CD1c-positive myeloid dendritic cell (primary cell): ENCODE measurements around the gene APC2.

ENCODE experiments used
- DNase-seq: peaks from one replicate; pipeline ENCODE4 v3.0.0-alpha.2; 2016; ENCODE audit errors: extremely low spot score

APC2 gene

DNA sequence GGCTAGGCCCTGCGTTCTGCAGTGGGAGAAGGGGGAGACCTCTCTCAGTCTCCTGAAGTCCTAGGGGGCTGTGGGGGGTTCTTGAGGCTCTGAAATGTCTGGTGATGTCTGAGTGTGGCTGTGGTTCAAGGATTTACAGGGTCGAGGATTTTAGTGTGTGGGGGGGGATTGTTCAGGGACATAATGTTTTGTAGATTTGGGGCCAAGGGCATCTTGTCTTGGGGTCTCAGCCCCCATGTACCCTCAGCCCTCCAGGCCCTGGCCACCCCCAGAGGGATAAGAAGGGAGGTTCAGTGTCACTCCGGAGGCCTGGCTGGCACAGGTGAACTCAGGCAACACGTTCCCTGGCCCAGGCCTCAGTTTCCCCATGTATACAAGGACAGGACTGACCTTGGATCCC is 2.4 kb upstream of the APC2 start:
- no peak for DNase-seq

DNA sequence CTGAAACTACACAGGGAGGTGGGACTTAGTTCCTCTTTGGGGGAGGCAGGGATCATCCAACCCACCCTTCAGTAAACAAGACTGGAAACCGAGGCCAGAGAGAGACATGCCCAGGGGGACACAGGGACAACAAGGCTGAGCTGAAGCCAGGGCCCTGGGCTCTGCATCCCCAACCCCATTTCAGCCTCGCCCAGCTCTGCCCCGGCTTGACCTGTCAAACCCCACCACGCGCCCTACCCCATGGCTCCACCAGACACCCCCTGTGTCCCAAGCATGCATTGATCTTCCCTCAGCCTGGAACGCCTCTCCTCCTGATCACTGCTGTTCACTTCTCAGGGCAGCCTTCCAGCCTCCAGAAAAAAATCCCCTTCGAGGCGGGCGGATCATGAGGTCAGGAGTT is 2.0 kb upstream of the APC2 start:
- DNase-seq, result no peak

DNA sequence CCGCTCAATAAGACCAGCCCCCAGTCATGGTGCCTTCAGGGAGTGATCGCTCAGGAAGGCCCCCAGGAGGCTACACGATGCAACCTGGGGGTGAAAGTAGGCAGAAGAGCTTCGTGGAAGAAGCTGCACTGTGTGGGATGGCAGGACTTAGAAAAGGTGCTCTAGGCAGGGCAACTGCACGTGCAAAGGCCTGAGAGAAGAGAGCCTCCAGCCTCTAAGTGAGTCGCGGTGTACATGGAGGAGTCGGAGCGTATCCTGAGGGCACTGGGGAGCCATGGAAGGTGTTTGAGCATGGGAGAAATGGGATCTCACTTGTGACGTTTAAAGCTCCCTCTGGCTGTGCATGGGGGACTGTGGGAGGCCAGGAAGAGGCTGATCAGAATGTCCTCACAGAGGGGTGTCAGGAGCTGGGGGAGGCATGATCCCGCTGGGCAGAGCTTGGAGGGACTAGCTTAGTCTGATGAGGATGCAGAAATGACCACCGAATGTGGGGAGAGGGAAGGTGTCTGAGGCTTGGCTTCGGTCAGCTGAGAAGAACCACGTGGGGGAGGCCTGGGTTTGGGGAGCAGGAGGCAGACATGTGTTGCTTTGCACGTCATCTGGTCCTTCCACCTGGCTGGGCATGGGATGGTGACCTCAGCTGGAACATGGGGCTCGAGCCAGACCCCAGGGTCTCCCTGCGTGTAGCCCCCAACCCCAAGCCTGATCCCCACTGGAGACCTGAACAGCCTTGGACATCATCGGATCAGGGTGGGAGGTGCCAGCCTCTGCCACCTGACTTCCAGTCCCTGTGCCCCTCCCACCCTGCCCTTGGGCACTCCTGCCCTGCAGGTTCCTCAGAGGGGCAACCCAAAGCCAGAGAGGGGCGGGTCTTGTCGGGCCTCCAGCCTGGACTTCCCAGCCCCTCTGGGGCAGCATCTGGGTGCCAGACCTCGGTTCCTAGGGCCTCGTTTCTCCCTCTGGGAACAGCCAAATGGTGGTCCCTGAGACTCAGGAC is 1.1 kb downstream of the APC2 start:
- DNase-seq, result no peak

DNA sequence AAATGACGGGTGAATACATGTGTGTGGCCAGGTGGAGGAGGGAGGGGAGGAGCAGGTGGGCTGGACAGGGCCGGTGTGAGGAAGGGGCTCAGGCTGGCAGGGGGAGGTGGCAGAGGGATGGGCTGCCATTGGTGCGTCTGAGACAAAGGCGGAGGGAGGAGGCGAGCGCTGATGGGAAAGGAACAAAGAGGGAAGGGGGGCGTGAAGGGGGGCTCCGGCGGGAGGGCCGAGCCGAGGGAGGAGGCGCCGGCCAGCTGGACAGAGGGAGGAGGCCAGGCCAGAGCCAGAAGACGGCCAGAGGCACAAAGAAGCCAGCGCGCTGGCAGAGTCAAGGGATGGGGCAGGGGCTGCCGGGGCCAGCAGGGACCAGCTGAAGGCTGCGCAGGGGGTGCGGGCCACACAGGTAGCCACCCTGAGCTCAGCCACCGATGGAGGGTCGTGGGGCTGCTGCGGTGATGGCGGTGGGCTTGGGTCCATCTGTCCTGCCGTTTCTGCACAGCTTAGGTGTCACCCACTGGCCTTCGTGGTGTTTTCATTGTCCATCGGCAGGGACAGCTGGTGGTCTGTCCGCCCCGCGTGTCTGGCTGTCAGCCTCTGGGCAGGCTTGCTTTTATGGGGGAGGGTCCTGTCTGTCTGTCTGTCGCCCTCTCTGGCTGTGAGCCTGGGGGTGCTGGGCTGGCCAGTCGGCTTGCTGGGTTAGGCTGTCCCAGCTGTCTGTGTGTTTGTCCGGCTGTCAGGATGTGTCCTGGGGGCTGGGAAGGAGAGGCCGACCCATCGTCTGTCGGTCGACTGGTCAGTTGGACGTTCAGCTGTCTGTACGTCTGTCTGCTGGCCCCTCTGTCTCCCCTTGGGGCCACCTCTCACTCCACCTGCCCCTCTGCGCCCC is 2.2 kb downstream of the APC2 start:
- no peak for DNase-seq

DNA sequence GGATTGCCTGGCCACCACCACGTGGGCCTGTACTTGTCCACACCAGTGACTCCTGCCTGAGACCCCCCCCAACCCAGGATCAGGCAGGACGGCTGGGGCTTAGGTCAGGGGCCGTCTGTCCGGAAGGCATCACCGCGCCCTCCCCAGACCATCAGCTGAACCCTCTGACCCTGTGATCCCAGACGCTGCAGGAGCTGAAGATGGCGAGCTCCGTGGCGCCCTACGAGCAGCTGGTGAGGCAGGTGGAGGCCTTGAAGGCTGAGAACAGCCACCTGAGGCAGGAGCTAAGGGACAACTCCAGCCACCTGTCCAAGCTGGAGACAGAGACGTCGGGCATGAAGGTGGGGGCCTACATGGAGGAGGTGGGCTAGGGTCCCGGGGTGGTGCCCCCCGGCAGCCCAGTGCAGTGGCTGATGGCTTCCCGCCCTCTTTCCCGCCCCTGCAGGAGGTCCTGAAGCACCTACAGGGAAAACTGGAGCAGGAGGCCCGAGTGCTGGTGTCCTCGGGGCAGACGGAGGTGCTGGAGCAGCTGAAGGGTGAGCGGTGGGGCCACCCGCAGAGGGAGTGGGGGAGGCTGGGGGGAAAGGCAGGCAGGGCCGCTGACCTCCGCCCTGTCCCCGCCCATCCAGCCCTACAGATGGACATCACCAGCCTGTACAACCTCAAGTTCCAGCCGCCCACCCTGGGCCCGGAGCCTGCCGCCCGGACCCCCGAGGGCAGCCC is 3.0 kb downstream of the APC2 start:
- DNase-seq, result no peak

DNA sequence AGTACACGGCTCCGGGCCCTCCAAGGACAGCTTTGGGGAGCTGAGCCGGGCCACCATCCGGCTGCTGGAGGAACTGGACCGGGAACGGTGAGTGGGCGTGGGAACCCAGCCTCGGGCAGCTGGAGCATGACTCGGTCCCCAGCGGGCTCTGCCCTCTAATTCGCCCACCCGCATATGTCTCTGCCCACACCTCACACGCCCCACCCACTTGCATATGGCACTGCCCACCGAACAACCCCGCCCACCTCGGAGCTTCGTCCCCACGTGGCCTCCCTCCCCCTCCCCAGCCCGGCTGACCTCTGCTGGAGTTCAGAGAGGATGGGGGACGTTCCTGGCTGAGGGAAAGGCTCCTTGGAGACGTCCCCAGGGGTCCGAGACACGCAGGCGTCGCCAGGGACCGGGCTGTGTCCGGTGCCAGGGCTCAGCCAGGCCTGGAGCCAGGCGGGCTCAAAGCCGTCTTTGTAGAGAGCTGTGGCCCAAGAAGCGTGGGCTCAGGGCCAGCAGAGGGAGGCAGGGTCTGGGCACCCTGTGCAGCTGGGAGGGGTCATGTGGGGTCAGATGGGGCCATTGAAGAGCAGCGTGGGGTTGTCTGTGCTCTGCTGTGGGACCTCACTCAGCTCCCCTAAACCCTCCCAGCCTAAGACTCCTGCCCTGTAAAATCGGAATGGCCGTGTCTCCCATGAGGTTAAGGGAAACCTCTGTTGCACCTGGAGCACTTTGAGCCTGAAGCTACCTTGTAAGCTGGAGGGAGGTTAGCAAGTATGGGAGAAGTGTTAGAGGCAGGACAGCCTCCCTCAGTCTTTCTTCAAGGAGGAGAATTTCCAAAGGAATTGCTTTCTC is 3.8 kb downstream of the APC2 start:
- peak; percentile 66 for DNase-seq

DNA sequence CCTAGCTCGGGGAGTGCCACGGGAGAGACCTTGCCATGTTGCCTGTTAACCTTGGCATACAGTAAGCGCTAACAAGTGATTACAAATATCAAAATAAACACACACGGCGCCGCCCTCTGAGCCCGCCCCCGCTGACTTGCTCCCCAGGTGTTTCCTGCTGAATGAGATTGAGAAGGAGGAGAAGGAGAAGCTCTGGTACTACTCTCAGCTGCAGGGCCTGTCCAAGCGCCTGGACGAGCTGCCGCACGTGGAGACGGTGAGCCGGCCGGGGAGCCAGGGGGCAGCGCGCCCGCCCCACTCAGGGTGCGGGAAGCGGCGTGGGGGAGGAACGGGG is 5.0 kb downstream of the APC2 start:
- peak; percentile 24 for DNase-seq

DNA sequence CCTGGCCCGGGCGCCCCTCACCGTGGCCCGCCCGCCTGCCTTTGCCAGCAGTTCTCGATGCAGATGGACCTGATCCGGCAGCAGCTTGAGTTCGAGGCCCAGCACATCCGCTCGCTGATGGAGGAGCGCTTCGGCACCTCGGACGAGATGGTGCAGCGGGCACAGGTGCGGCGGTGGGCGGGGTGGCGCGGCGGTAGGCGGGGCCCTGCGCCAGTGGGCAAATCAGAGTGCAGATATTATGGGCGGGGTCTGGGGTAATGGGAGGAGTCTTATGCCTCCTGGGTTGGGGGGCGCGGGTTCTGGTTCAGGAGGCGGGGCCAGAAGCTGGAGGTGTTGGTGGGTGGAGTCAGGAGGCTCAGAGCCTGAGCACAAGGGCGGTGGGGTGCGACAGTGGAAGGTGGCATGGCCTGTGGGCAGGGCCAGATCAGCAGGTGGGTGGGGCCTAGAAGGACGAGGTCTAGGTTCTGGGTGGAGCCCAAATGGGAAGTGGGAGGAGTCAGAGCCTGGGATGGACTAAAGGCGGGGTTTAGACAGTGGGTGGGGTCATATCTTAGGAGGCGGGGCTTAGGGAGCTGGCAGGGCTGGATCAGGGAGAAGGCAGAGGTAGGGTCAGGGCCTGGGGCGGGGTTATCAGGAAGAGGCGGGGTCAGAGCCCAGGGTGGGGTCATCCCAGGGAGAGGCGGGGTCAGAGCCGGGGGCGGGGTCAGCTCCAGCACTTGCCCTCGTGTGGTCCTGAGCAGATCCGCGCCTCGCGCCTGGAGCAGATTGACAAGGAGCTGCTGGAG is 5.6 kb downstream of the APC2 start:
- DNase-seq, result peak; percentile 70

DNA sequence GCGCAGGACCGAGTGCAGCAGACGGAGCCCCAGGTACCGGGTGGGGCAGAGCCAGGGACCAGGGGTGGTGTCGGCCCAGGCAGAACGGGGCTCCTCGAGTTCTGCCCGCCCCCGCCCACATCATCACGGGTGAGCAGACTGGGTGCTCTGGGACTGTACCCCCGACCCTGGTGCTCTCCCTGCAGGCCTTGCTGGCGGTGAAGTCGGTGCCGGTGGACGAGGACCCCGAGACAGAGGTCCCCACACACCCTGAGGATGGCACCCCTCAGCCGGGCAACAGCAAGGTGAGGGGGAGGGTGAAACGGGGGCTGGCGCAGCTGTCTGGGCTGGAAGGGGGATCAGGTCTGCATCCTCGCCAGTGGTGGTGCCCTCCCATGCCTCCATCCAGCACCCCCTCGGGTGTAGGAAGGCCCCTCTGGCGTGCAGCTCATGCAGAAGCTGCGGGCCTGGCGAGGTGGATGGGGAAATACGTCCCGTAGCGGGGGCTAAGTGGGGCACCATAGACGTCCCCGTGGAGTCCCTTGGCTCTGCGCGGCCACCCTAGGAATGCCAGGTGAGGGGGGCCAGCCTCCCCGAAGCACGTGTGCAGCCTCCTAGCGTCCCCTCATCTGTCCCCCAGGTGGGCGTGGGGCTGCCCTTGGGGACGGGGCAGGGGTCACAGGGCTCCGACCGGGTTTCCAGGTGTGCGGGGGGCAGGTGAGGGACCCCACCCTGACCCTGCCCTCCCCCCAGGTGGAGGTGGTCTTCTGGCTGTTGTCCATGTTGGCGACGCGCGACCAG is 6.4 kb downstream of the APC2 start:
- no peak for DNase-seq

DNA sequence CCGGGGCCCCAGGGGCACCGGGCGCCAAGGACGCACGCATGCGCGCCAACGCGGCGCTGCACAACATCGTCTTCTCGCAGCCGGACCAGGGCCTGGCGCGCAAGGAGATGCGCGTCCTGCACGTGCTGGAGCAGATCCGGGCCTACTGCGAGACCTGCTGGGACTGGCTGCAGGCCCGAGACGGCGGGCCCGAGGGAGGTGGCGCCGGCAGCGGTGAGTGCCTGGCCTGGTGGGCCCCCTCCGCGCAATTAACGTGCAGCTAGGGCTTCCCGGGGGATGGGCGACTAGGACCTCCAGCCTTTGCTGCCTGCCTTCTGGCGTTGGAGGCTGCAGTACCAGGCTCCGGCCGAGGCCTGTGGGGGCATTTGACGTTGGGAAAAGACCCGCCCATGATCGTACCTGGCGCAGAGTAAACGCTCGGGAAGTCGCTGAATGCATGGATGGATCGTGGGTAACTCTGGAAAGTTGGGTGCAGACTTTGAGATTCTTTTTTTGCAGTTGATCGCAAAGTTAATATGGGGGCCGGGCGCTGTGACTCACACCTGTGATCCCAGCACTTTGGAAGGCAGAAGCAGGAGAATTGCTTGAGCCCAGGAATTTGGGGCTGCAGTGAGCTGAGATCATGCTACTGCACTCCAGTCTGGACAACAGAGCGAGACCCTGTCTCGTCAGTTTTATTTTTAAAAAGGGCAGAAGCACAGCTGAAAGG is 7.3 kb downstream of the APC2 start:
- no peak for DNase-seq

DNA sequence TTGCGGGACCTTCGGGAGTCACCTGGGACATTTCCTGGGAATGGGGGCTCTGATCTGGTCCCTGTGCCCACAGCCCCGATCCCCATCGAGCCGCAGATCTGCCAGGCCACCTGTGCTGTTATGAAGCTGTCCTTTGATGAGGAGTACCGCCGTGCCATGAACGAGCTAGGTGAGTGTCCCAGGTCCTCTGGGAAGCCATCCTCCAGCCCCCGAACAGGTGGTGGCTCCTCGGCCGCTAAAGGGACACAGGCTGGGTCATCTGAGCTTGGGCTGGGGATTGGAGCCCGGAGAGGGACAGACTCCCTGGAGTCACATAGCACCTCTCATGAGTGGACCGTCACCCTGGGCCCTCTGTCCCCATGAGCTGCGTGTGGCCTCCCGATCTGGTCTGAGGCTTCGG is 8.0 kb downstream of the APC2 start:
- no peak for DNase-seq

DNA sequence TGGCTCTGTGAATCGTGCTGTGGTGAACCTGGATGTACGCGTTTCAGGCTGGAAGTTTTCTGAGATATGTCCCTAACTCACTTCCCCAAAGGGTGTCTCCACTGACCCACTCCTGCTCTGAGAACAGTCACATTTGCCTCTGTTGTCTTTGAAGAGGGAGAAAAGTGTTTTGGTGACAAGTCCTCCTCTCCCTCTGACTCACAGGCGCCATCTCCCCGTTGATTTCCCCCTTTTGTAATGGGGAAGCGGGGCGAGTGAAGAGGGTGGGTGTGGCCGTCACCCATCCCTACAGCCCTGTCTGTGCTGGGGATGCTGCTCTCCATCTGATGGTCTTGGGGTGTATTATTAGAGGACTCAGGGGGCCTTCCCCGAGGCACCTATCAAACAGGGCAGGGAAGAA is 9.6 kb downstream of the APC2 start:
- DNase-seq, result peak; percentile 72

DNA sequence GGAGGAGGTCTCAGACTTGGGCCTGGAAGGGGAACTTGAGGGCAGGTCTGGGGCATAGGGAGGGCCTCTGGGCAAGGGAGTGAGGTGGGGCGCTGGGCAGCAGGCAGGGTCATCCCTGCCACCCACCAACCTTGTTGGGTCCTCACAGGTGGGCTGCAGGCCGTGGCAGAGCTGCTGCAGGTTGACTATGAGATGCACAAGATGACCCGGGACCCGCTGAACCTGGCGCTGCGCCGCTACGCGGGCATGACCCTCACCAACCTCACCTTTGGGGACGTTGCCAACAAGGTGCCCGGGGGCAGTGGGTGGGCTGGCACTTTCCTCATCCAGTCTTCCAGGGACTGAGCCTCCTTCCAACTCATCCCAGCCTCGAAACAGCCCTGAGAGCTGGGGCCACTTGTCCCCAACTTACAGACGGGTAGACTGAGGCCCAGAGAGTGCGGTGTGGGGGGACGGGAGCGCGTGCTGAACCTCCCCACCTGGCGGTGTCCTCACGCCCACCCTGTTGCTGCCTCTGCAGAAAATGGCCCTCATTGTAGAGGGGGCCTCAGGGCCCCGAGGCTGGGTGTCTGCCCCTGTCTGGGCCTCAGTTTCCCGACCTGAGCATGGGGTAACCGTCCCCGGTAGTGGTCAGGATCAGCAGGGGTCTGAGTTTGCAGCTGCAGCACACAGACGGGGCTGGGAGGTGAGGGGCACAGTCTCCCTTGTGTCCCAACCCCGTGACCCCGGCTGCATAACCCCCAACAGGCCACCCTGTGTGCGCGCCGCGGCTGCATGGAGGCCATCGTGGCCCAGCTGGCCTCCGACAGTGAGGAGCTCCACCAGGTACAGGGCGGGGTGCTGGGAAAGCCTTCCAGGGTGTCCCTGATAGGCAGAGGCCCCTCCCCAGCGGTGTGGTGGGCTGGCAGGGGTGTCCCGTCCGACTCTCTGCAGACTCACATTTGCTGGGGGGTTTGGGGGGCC is 10.4 kb downstream of the APC2 start:
- DNase-seq, result no peak

DNA sequence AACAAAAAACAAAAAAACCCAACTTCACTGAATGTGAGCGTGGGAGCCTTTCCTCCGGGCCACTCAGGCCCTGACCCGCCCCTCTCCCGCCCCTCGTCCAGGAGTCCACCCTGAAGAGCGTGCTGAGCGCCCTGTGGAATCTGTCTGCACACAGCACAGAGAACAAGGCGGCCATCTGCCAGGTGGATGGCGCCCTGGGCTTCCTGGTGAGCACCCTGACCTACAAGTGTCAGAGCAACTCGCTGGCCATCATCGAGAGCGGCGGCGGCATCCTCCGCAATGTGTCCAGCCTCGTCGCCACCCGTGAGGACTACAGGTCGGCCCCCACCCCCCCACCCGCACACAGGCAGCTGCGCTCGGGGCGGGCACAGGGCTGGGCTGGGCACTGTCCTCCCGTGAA is 11.9 kb downstream of the APC2 start:
- DNase-seq, result no peak

DNA sequence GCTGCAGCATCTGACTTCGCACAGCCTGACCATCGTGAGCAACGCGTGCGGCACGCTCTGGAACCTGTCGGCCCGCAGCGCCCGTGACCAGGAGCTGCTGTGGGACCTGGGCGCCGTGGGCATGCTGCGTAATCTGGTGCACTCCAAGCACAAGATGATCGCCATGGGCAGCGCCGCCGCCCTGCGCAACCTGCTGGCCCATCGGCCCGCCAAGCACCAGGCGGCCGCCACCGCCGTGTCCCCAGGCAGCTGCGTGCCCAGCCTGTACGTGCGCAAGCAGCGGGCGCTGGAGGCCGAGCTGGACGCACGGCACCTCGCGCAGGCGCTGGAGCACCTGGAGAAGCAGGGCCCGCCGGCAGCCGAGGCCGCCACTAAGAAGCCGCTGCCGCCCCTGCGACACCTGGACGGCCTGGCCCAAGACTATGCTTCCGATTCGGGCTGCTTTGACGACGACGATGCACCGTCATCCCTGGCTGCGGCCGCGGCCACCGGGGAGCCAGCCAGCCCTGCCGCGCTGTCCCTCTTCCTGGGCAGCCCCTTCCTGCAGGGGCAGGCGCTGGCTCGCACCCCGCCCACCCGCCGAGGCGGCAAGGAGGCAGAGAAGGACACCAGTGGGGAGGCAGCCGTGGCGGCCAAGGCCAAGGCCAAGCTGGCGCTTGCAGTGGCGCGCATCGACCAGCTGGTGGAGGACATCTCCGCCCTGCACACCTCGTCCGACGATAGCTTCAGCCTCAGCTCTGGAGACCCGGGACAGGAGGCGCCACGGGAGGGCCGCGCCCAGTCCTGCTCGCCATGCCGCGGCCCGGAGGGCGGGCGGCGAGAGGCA is 15.5 kb downstream of the APC2 start:
- DNase-seq, result peak; percentile 51

DNA sequence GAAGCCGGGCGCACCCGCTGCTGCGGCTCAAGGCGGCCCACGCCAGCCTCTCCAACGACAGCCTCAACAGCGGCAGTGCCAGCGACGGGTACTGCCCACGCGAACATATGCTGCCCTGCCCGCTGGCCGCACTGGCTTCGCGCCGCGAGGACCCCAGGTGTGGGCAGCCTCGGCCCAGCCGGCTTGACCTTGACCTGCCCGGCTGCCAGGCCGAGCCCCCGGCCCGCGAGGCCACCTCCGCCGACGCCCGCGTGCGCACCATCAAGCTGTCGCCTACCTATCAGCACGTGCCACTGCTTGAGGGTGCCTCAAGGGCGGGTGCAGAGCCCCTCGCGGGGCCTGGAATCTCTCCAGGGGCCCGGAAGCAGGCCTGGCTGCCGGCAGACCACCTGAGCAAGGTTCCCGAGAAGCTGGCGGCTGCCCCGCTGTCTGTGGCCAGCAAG is 16.1 kb downstream of the APC2 start:
- no peak for DNase-seq
